K562 (cell line): Measurements from ENCODE around the gene WDR1. TPM values are rescaled to one million over a fixed set of nuclear protein-coding genes. Genes with fewer than 3 reads are reported as not detected.

Source experiments
- ATAC-seq: fragments of 200-7000 bp; cut with Tn5 transposase; 3 replicates; pipeline ENCODE4 v1.9.1; 2020; ENCODE audit warnings: moderate library complexity
- BruUV-seq: library from RNA; stranded (reverse); fragments of 400-500 nt; replicated peaks from 2 replicates; lab custom pipeline; 2021; lab: Mats Ljungman, UMichigan
- CTCF ChIA-PET: fragments of 300-600 bp; formaldehyde crosslinking; extraction: SDS; loops from one replicate; lab custom pipeline; 2021; ENCODE audit warnings: low intra/inter-chr PET ratio; lab: Yijun Ruan, JAX
- POLR2A ChIA-PET: fragments of 300-600, 350-650 bp; sonication (Branson Sonifier 250); formaldehyde crosslinking; extraction: SDS; loops from one replicate; lab custom pipeline; 2021; ENCODE audit warnings: antibody characterized with exemption, inconsistent platforms; lab: Yijun Ruan, JAX
- DNase-seq, 4 experiments: peaks; one replicate each; pipeline versions ENCODE4 v3.0.0 to v3.0.0-alpha.2; 2011 to 2018; ENCODE audit warnings: low spot score in 3 of 4, mixed read lengths in 3 of 4; ENCODE audit errors: extremely low read depth in 1 of 4
- FAIRE-seq: peaks from 2 replicates; lab custom pipeline; 2011; peaks lifted over from hg19 to GRCh38; lab: Jason Lieb, UNC
- H2AFZ ChIP-seq: 2 replicates; pipeline ENCODE4 v1.6.0; 2011; ENCODE audit warnings: low read depth, low read length, control low read depth, inconsistent platforms
- H3K27ac ChIP-seq: fragments of 200-600 bp; 3 replicates; pipeline ENCODE4 v1.8.0; 2011; ENCODE audit warnings: low read depth, mild to moderate bottlenecking, control low read depth, inconsistent platforms, low read length, moderate library complexity, mixed read lengths; ENCODE audit errors: extremely low read depth
- H3K27me3 ChIP-seq, 2 experiments: fragments of 300-600 bp in 1 of 2; 2 replicates in 1 of 2; 3 replicates in 1 of 2; pipeline versions ENCODE4 v1.6.0 to v1.8.0; 2011; ENCODE audit warnings: inconsistent platforms in 2 of 2, low read length in 2 of 2, mild to moderate bottlenecking in 1 of 2, mixed read lengths in 1 of 2, moderate library complexity in 1 of 2; ENCODE audit not compliant: control insufficient read depth in 2 of 2, insufficient read depth in 2 of 2
- H3K36me3 ChIP-seq: fragments of 300-600 bp; 3 replicates; pipeline ENCODE4 v1.8.0; 2011; ENCODE audit warnings: mild to moderate bottlenecking, low read length, inconsistent platforms; ENCODE audit not compliant: control insufficient read depth, insufficient read depth
- H3K4me1 ChIP-seq, 2 experiments: fragments of 200-600 bp in 1 of 2; replicated peaks in 1 of 2; 2 replicates in 1 of 2; 3 replicates in 1 of 2; pipeline versions ENCODE4 v1.5.1 to v1.8.0; 2011; ENCODE audit warnings: inconsistent platforms in 2 of 2, low read length in 2 of 2, mild to moderate bottlenecking in 1 of 2, mixed read lengths in 1 of 2, moderate library complexity in 1 of 2; ENCODE audit not compliant: control insufficient read depth in 2 of 2, insufficient read depth in 2 of 2
- H3K4me2 ChIP-seq: 2 replicates; pipeline ENCODE4 v1.6.1; 2011; ENCODE audit warnings: low read length, control low read depth, inconsistent platforms, mixed read lengths; ENCODE audit not compliant: insufficient read depth
- H3K4me3 ChIP-seq: fragments of 200-600 bp; sonication (generic), shearing (Covaris generic); 2 replicates; pipeline ENCODE4 v1.5.1; 2016; ENCODE audit warnings: control low read depth, inconsistent platforms
- H3K79me2 ChIP-seq: fragments of 200-600 bp; 3 replicates; pipeline ENCODE4 v1.8.0; 2011; ENCODE audit warnings: low read length, inconsistent platforms; ENCODE audit not compliant: control insufficient read depth, insufficient read depth
- H3K9ac ChIP-seq, 2 experiments: 2 replicates each; pipeline versions ENCODE4 v1.6.0 to v1.6.1; 2011; ENCODE audit warnings: low read depth in 2 of 2, low read length in 2 of 2, control low read depth in 1 of 2, inconsistent platforms in 1 of 2, mild to moderate bottlenecking in 1 of 2, mixed read lengths in 1 of 2; ENCODE audit not compliant: insufficient read depth in 1 of 2
- H3K9me1 ChIP-seq: one replicate; pipeline ENCODE4 v1.6.0; 2011; ENCODE audit warnings: inconsistent platforms, mild to moderate bottlenecking, low read length, moderate library complexity; ENCODE audit not compliant: control insufficient read depth, insufficient read depth
- H3K9me3 ChIP-seq: replicated peaks from 2 replicates; pipeline ENCODE4 v1.5.1; 2011; ENCODE audit warnings: low read depth, low read length, inconsistent platforms; ENCODE audit not compliant: control insufficient read depth, insufficient read depth
- H4K20me1 ChIP-seq: replicated peaks from 2 replicates; pipeline ENCODE4 v1.6.1; 2011; ENCODE audit warnings: low read length, inconsistent platforms, mixed read lengths; ENCODE audit not compliant: control insufficient read depth, insufficient read depth
- CBX5 ChIP-seq: IDR thresholded peaks from 2 replicates; pipeline ENCODE4 v1.6.1; 2014; ENCODE audit warnings: low read depth, borderline replicate concordance
- CCAR2 ChIP-seq: fragments of 200-400 bp; formaldehyde crosslinking; IDR thresholded peaks from 2 replicates; pipeline ENCODE4 v1.6.1; 2017; ENCODE audit warnings: mild to moderate bottlenecking, low read depth, low read length
- CLOCK ChIP-seq: fragments of 250-450 bp; sonication (Bioruptor Pico); IDR thresholded peaks from 2 replicates; pipeline ENCODE4 v1.4.0; 2020; ENCODE audit warnings: mild to moderate bottlenecking, moderate library complexity, borderline replicate concordance
- CREBBP ChIP-seq: IDR thresholded peaks from one replicate; pipeline ENCODE4 v1.6.1; 2012; ENCODE audit warnings: low read depth, mild to moderate bottlenecking, control low read depth, inconsistent platforms, low read length
- NCOA6 ChIP-seq: fragments of 450-650 bp; IDR thresholded peaks from 2 replicates; pipeline ENCODE4 v1.6.1; 2017; ENCODE audit warnings: mild to moderate bottlenecking
- NR2C1 ChIP-seq, 2 experiments: fragments of 450-650 bp; IDR thresholded peaks; 2 replicates each; pipeline ENCODE4 v1.6.1; 2017; ENCODE audit warnings: mild to moderate bottlenecking in 2 of 2, antibody characterized with exemption in 1 of 2, inconsistent platforms in 1 of 2, missing compliant biosample characterization in 1 of 2, missing genetic modification characterization in 1 of 2
- PURB ChIP-seq: sonication (generic); formaldehyde crosslinking; IDR thresholded peaks from 2 replicates; pipeline ENCODE4 v1.9.0; 2021; ENCODE audit warnings: low read depth, mild to moderate bottlenecking, missing genetic modification reagents
- SAFB ChIP-seq: fragments of 200-400 bp; formaldehyde crosslinking; IDR thresholded peaks from 2 replicates; pipeline ENCODE4 v1.6.1; 2017; ENCODE audit warnings: low read depth, low read length, borderline replicate concordance
- SMARCB1 ChIP-seq: IDR thresholded peaks from 2 replicates; pipeline ENCODE4 v1.6.1; 2011; ENCODE audit warnings: improper control_type of control experiment, low read depth; ENCODE audit not compliant: insufficient read length
- STAT6 ChIP-seq: sonication (generic); formaldehyde crosslinking; IDR thresholded peaks from 2 replicates; pipeline ENCODE4 v1.8.1; 2023; ENCODE audit warnings: mild to moderate bottlenecking, missing genetic modification reagents
- ZNF639 ChIP-seq, 2 experiments: fragments of 200-800 bp in 1 of 2; sonication (Bioruptor generic) in 1 of 2; sonication (generic) in 1 of 2; formaldehyde crosslinking in 1 of 2; IDR thresholded peaks in 1 of 2; conservative IDR thresholded peaks in 1 of 2; 2 replicates each; pipeline versions ENCODE4 v1.5.0 to v1.6.1; 2016 to 2020; ENCODE audit warnings: missing compliant biosample characterization in 1 of 2, missing genetic modification characterization in 1 of 2, missing genetic modification reagents in 1 of 2
- WGBS: fragments of 100-300 bp; shearing (Covaris generic); methylation state at CpG from one replicate; pipeline ENCODE4 v1.1.6; 2016; ENCODE audit warnings: low coverage, mixed read lengths; ENCODE audit not compliant: insufficient coverage; ENCODE audit errors: missing lambda C conversion rate; 5-methylcytosine and 5-hydroxymethylcytosine counted together
- in situ Hi-C: fragments of 300-500 bp; cut with MboI; formaldehyde crosslinking; loops from 4 replicates; pipeline ENCODE4 v1.15.0; 2018; ENCODE audit warnings: inconsistent platforms, mixed read lengths
- intact Hi-C: fragments of 100-400 bp; cut with micrococcal nuclease; formaldehyde crosslinking; loops from 2 replicates; pipeline ENCODE4 v1.14.2; 2022
- polyA plus RNA-seq, 8 experiments: library from polyadenylated mRNA; depleted of rRNA in 4 of 8; stranded (reverse) in 5 of 8; unstranded in 3 of 8; fragments of >200 nt; fragmentation: Nextera tagmentation in 2 of 8; fragmentation: Illumina TruSeq in 1 of 8; extraction: Ambion mirVana in 2 of 8; extraction: Trizol in 1 of 8; gene quantifications; 2 replicates each; pipeline versions ENCODE4 v1.2.1 to v1.2.3, GENCODE V29; 2011 to 2014; ENCODE audit warnings: inconsistent platforms in 1 of 8, missing spikeins in 1 of 8
- total RNA-seq, 7 experiments: library from RNA; depleted of rRNA in 6 of 7; stranded (reverse); fragments of >200 nt in 6 of 7; fragmentation: Illumina TruSeq in 2 of 7; extraction: Trizol in 2 of 7; gene quantifications; 2 replicates each; pipeline versions ENCODE4 v1.2.1 to v1.2.3, GENCODE V29; 2011 to 2021; ENCODE audit warnings: low replicate concordance in 1 of 7
- TF ChIP-seq, protein P1 (sequence below): fragments of 250-450 bp; sonication (Bioruptor Pico); IDR thresholded peaks from 2 replicates; pipeline ENCODE4 v1.5.0; 2021

WDR1 gene
- total and polyA plus RNA-seq, 9 of the 15 experiments (the other 6 are each of a cell fraction or from before 2014, with no cell fraction given) = 16.1 to 213 (median 125) TPM

DNA sequence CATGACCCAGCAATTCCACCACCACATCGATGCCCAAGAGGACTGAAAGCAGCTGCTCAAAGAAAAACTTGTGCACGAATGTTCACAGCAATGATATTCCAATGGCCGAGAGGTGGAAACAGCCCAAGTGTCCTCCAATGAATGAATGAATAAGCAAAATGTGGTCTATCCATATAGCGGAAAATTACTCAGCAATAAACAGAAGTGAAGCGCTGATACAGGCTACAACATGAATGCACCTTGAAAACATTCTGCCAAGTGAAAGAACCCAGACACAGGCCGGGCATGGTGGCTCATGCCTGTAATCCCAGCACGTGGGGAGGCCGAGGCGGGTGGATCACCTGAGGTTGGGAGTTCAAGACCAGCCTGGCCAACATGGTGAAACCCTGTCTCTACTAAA lies 90.1 kb downstream of the WDR1 start:
- Histone ChIP-seq H3K4me1 (no peaks in the 10 kb centered on the region), H3K9ac (no peak overlapping the region), H3K27me3 (peaks cover 7 to 41% of the 10 kb centered on the region in 2 experiments; a peak in 4 of 5 replicates), H3K36me3 (no peaks in the 10 kb centered on the region), H3K4me3 (no peak overlapping the region), H4K20me1 (no peaks in the 10 kb centered on the region), H3K9me1 (no peaks in the 10 kb centered on the region), H3K9me3 (no peaks in the 10 kb centered on the region), H2AFZ (no peak overlapping the region), H3K27ac (no peak overlapping the region), H3K79me2 (no peaks in the 10 kb centered on the region), H3K4me2 (no peak overlapping the region)
- in situ Hi-C loops = no loop called here
- WGBS = under 1% methylated on average over 9 of the region's 9 CpGs
- FAIRE-seq (peak; percentile 35), DNase-seq (no peak), ATAC-seq (no peak)
- intact Hi-C loops = no loop called here
- ChIA-PET POLR2A (no interaction called here), CTCF (no interaction called here)
- no TSS peak for BruUV-seq
- TF ChIP-seq NR2C1 (IDR thresholded peaks at IDR 0.05) (no peak), NR2C1 (tag; IDR thresholded peaks at IDR 0.05) (no peak), CCAR2 (no peak), NCOA6 (no peak), STAT6 (CRISPR knock-in tag) (no peak), CREBBP (no peak), SAFB (no peak), SMARCB1 (no peak), PURB (no peak), CLOCK (CRISPR knock-in tag) (no peak), ZNF639 (CRISPR knock-in tag; conservative IDR thresholded peaks at IDR 0.05 in 1 of 2, IDR thresholded peaks at IDR 0.05 in 1 of 2) (no peak), CBX5 (no peak)
- TF ChIP-seq, protein P1, sequence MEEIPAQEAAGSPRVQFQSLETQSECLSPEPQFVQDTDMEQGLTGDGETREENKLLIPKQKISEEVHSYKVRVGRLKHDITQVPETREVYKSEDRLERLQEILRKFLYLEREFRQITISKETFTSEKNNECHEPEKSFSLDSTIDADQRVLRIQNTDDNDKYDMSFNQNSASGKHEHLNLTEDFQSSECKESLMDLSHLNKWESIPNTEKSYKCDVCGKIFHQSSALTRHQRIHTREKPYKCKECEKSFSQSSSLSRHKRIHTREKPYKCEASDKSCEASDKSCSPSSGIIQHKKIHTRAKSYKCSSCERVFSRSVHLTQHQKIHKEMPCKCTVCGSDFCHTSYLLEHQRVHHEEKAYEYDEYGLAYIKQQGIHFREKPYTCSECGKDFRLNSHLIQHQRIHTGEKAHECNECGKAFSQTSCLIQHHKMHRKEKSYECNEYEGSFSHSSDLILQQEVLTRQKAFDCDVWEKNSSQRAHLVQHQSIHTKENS = no peak
